Prostate gland (tissue), 2 donors: ENCODE measurements around the gene MARCHF3. TPM values are rescaled to one million over a fixed set of nuclear protein-coding genes. Genes with fewer than 3 reads are reported as not detected.

Experiments used
- DNase-seq: peaks from one replicate; pipeline ENCODE4 v3.0.0-alpha.2; 2019; ENCODE audit warnings: low spot score
- H3K27ac ChIP-seq, 2 donors: fragments of 200-600 bp; sonication (generic); 2 replicates each; pipeline ENCODE4 v1.5.1; 2017 to 2019
- H3K27me3 ChIP-seq: fragments of 200-600 bp; sonication (generic); replicated peaks from 2 replicates; pipeline ENCODE4 v1.5.1; 2019; ENCODE audit not compliant: insufficient read depth
- H3K36me3 ChIP-seq, 2 donors: fragments of 200-600 bp; sonication (generic); 1 replicate in 1 of 2; 2 replicates in 1 of 2; pipeline versions ENCODE4 v1.5.1 to v1.8.1; 2017 to 2019
- H3K4me1 ChIP-seq: fragments of 200-600 bp; sonication (generic); replicated peaks from 2 replicates; pipeline ENCODE4 v1.5.1; 2019
- H3K4me3 ChIP-seq, 2 donors: fragments of 200-600 bp; sonication (generic); 2 replicates each; pipeline ENCODE4 v1.5.1; 2017 to 2019
- H3K9me3 ChIP-seq: fragments of 200-600 bp; sonication (generic); 2 replicates; pipeline ENCODE4 v1.5.1; 2017
- POLR2A ChIP-seq: fragments of 450-650 bp; IDR thresholded peaks from one replicate; pipeline ENCODE4 v1.6.1; 2016; ENCODE audit warnings: antibody characterized with exemption, mild to moderate bottlenecking
- POLR2AphosphoS5 ChIP-seq: sonication (generic); formaldehyde crosslinking; IDR thresholded peaks from one replicate; pipeline ENCODE4 v1.6.1; 2017; ENCODE audit warnings: antibody characterized with exemption
- WGBS: methylation state at CpG from one replicate; pipeline ENCODE4 v1.1.5; 2018; 5-methylcytosine and 5-hydroxymethylcytosine counted together
- intact Hi-C: fragments of 100-400 bp; cut with DNase I; formaldehyde crosslinking; loops from one replicate; pipeline ENCODE4 v1.14.2; 2022
- total RNA-seq, 2 donors: library from RNA; depleted of rRNA; stranded (reverse); fragments of >200 nt; gene quantifications; one replicate each; pipeline ENCODE4 v1.1.0, GENCODE V29; 2016
- TF ChIP-seq, protein P1 (sequence below), 4 experiments: fragments of 200-600 bp in 2 of 4; fragments of 450-650 bp in 2 of 4; sonication (generic) in 2 of 4; IDR thresholded peaks; 1 replicate in 3 of 4; 2 replicates in 1 of 4; pipeline ENCODE4 v1.5.1; 2016 to 2019; ENCODE audit warnings: antibody characterized with exemption in 4 of 4, mild to moderate bottlenecking in 2 of 4, moderate library complexity in 2 of 4

The MARCHF3 gene
- total RNA-seq, 2 donors from 2014 or later = 1.2 to 21.1 TPM

DNA sequence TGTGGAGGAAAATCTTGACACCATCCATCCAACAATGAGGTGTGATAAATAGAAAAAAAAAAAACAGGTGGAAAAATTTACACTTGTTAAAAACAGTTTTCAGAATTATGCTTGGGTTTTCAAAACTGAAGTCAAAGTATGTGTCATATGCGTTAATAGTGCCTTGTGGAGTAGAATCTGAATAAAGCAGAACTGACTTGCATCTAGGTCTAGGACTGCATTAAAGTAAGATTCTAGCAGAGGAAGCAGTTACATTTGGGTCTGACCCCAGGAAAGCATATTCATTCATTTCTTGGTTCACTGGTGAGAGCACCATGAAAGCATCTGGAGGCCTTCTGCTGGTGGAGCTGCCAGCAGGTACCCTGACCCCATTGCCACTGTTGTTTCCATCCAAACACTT lies 89.0 kb downstream of the MARCHF3 start:
- TF ChIP-seq POLR2A = no peak
- TF ChIP-seq POLR2AphosphoS5 = no peak
- TF ChIP-seq, protein P1, sequence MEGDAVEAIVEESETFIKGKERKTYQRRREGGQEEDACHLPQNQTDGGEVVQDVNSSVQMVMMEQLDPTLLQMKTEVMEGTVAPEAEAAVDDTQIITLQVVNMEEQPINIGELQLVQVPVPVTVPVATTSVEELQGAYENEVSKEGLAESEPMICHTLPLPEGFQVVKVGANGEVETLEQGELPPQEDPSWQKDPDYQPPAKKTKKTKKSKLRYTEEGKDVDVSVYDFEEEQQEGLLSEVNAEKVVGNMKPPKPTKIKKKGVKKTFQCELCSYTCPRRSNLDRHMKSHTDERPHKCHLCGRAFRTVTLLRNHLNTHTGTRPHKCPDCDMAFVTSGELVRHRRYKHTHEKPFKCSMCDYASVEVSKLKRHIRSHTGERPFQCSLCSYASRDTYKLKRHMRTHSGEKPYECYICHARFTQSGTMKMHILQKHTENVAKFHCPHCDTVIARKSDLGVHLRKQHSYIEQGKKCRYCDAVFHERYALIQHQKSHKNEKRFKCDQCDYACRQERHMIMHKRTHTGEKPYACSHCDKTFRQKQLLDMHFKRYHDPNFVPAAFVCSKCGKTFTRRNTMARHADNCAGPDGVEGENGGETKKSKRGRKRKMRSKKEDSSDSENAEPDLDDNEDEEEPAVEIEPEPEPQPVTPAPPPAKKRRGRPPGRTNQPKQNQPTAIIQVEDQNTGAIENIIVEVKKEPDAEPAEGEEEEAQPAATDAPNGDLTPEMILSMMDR (IDR thresholded peaks at IDR 0.05) = no peak
- no peak overlapping the region for H3K4me3 ChIP-seq
- no peak for DNase-seq
- H3K27me3 ChIP-seq = no peaks in the 10 kb centered on the region
- intact Hi-C loops = no loop called here
- no peaks in the 10 kb centered on the region for H3K36me3 ChIP-seq
- H3K27ac ChIP-seq = no peak overlapping the region
- no peaks in the 10 kb centered on the region for H3K4me1 ChIP-seq
- WGBS = 97% methylated on average over 1 of the region's 1 CpG
- H3K9me3 ChIP-seq = no peaks in the 10 kb centered on the region

DNA sequence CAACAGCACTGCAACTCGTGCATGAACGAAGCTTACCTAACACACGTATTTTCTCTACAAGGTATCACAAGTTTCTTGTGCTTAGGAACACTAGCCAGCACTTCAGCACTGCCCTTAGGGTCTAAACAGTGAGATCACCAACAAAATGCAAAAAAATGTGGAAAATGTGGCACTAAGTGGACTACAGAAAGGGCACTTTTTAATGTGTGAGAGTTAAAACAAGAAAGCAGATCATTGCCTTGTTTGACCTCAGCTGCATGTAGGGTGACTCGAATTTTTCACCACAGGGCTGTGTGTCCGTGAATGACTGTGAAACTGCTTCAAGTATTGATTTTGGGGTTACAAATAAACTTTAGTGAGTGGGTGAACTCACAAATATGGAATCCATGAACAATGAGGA lies 90.5 kb downstream of the MARCHF3 start:
- H3K36me3 ChIP-seq = no peaks in the 10 kb centered on the region
- no peak overlapping the region for H3K4me3 ChIP-seq
- H3K27me3 ChIP-seq = no peaks in the 10 kb centered on the region
- H3K27ac ChIP-seq = no peak overlapping the region
- no peaks in the 10 kb centered on the region for H3K4me1 ChIP-seq
- 83% methylated on average over 5 of the region's 5 CpGs for WGBS
- no peaks in the 10 kb centered on the region for H3K9me3 ChIP-seq
- TF ChIP-seq POLR2AphosphoS5 (no peak), POLR2A (no peak)
- TF ChIP-seq, protein P1 (IDR thresholded peaks at IDR 0.05) = no peak
- DNase-seq = no peak
- intact Hi-C loops = no loop called here

DNA sequence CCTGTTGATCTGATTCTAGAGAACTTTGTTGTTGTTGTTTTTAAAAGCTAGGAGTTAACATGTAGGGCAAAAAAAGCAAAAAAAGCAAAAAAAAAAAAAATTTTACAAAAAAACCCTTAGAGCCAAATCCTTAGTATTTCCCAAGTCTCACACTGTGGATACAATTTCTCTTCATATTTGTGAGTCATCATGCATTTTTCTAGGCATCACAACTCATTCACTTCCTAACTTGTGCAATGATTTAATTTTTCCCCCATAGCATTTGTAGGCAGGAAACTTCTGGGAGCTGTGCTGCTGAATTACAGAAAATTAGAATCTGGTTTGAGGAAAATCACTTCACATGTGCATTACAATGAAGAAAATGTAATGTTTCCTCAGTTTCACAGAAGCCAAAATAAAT lies 91.9 kb downstream of the MARCHF3 start:
- no peak overlapping the region for H3K4me3 ChIP-seq
- H3K27me3 ChIP-seq = no peaks in the 10 kb centered on the region
- H3K9me3 ChIP-seq = no peaks in the 10 kb centered on the region
- H3K36me3 ChIP-seq = no peaks in the 10 kb centered on the region
- no peak overlapping the region for H3K27ac ChIP-seq
- intact Hi-C loops = no loop called here
- no peak for DNase-seq
- no peak for TF ChIP-seq POLR2AphosphoS5
- TF ChIP-seq, protein P1 (IDR thresholded peaks at IDR 0.05) = no peak
- no peak for TF ChIP-seq POLR2A
- no peaks in the 10 kb centered on the region for H3K4me1 ChIP-seq

DNA sequence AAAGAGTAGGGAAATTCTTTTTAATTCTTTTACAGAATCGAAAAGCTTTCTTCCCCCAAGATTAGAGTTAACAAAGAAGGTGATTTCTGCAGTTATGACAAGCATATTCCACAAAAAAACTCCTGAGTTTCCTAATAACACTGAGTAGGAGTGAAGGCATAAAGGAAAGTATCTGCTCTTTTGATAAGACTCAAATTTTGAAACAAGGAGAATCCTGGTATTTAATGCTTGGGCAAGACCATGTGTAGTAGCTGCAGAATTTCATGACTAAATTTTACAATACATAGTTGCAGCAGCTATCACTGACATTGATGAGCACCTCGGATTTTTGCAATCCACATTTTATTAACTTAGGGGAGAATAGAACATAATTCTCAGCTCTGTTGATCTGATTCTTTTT lies 92.6 kb downstream of the MARCHF3 start:
- TF ChIP-seq POLR2A (no peak), POLR2AphosphoS5 (no peak)
- TF ChIP-seq, protein P1 (IDR thresholded peaks at IDR 0.05) = no peak
- no peaks in the 10 kb centered on the region for H3K4me1 ChIP-seq
- H3K9me3 ChIP-seq = no peaks in the 10 kb centered on the region
- H3K36me3 ChIP-seq = no peaks in the 10 kb centered on the region
- intact Hi-C loops = no loop called here
- no peak overlapping the region for H3K4me3 ChIP-seq
- H3K27ac ChIP-seq = no peak overlapping the region
- WGBS = 88% methylated on average over 2 of the region's 2 CpGs
- H3K27me3 ChIP-seq = no peaks in the 10 kb centered on the region
- DNase-seq = no peak

DNA sequence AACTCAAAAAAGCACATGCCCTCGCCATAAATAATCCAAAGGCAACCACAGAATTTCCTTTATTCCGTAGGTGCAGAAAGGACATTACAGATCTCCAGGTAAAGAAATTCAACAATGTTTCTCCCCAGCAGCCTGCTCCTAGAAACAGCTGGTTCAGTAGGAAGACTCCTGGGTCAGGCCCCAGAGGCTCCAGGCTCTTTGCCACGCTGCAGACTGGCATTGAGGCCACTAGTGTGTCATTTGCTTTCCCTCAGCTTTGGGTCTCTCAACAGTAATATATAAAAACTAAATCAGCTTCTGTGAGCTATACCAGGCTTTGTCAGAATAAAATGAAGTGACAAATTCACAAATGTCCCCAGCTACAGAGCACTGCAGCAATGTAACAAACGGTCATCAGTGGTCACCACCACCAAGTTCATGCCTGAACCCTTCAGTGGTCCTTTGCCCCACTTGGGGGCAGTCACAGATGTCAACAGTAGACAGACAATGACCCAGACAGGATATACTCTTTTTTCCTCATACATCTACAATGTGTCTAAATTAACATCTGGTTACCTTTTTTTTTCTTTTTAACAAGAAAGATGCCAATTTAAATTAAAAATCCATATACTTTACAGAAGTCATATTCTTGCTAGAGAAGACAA lies 93.5 kb downstream of the MARCHF3 start:
- DNase-seq = no peak
- intact Hi-C loops = no loop called here
- no peaks in the 10 kb centered on the region for H3K4me1 ChIP-seq
- H3K36me3 ChIP-seq = no peaks in the 10 kb centered on the region
- no peaks in the 10 kb centered on the region for H3K27me3 ChIP-seq
- no peak overlapping the region for H3K27ac ChIP-seq
- H3K9me3 ChIP-seq = no peaks in the 10 kb centered on the region
- 84% methylated on average over 4 of the region's 4 CpGs for whole genome bisulfite sequencing
- no peak overlapping the region for H3K4me3 ChIP-seq
- TF ChIP-seq, protein P1 (IDR thresholded peaks at IDR 0.05) = no peak
- no peak for TF ChIP-seq POLR2A
- no peak for TF ChIP-seq POLR2AphosphoS5
